Endodermal cell (in vitro differentiated cells): ENCODE results near the gene COL4A6. TPM values are rescaled to one million over a fixed set of nuclear protein-coding genes. Genes with fewer than 3 reads are reported as not detected.

Experiments used
- DNase-seq: peaks from one replicate; pipeline ENCODE4 v3.0.0-alpha.2; 2017
- H3K27ac ChIP-seq: 2 replicates; pipeline ENCODE4 v1.5.1; 2013; ENCODE audit warnings: mild to moderate bottlenecking, low read depth, low read length, moderate library complexity
- H3K27me3 ChIP-seq: 2 replicates; pipeline ENCODE4 v1.6.1; 2013; ENCODE audit warnings: mild to moderate bottlenecking, low read length, moderate library complexity; ENCODE audit not compliant: insufficient read depth, control insufficient read depth, poor library complexity, severe bottlenecking
- H3K36me3 ChIP-seq: 2 replicates; pipeline ENCODE4 v1.7.0; 2013; ENCODE audit warnings: mild to moderate bottlenecking, low read length, moderate library complexity; ENCODE audit not compliant: control insufficient read depth, insufficient read depth
- H3K4me1 ChIP-seq: one replicate; pipeline ENCODE4 v1.7.0; 2013; ENCODE audit warnings: low read length; ENCODE audit not compliant: control insufficient read depth, insufficient read depth
- H3K4me3 ChIP-seq: 2 replicates; pipeline ENCODE4 v1.5.1; 2013; ENCODE audit warnings: mild to moderate bottlenecking, low read length, moderate library complexity
- H3K9ac ChIP-seq: 2 replicates; pipeline ENCODE4 v1.6.1; 2013; ENCODE audit warnings: mild to moderate bottlenecking, low read length, moderate library complexity; ENCODE audit not compliant: poor library complexity, severe bottlenecking; ENCODE audit errors: extremely low read depth
- H3K9me3 ChIP-seq: 2 replicates; pipeline ENCODE4 v1.6.1; 2013; ENCODE audit warnings: mild to moderate bottlenecking, low read length, moderate library complexity; ENCODE audit not compliant: control insufficient read depth
- H3K27ac Mint-ChIP-seq: 2 replicates; pipeline ENCODE4 v1.8.0; 2020; ENCODE audit warnings: mixed read lengths
- H3K27me3 Mint-ChIP-seq: 2 replicates; pipeline ENCODE4 v1.8.0; 2021; ENCODE audit warnings: mild to moderate bottlenecking, mixed read lengths; ENCODE audit not compliant: insufficient read depth
- H3K36me3 Mint-ChIP-seq: 2 replicates; pipeline ENCODE4 v1.8.0; 2020; ENCODE audit warnings: low read depth, mixed read lengths
- H3K4me1 Mint-ChIP-seq: 2 replicates; pipeline ENCODE4 v1.8.0; 2020; ENCODE audit warnings: mixed read lengths
- H3K4me3 Mint-ChIP-seq: 2 replicates; pipeline ENCODE4 v1.8.0; 2020; ENCODE audit warnings: mild to moderate bottlenecking, moderate library complexity, mixed read lengths
- H3K9me3 Mint-ChIP-seq: 2 replicates; pipeline ENCODE4 v1.8.0; 2020; ENCODE audit warnings: mild to moderate bottlenecking, mixed read lengths
- WGBS, 2 experiments: methylation state at CpG; one replicate each; pipeline versions ENCODE4 v1.1.5 to v1.1.7; 2013; ENCODE audit warnings: missing lambda C conversion rate in 2 of 2, mixed read lengths in 1 of 2; ENCODE audit not compliant: insufficient coverage in 1 of 2, insufficient read length in 1 of 2; 5-methylcytosine and 5-hydroxymethylcytosine counted together
- total RNA-seq, 2 donors: library from RNA; stranded (reverse); fragmentation: NEBNext Ultra II Directional in 1 of 2; extraction: Animal tissue kit (Norgen Biotek cat#: 25700) in 1 of 2; gene quantifications; 2 replicates in 1 of 2; 3 replicates in 1 of 2; pipeline ENCODE4 v1.2.1, GENCODE V29; 2021
- TF ChIP-seq, protein P1 (sequence below): fragments of 200-600 bp; sonication (generic); conservative IDR thresholded peaks from 2 replicates; pipeline ENCODE4 v1.5.0; 2021; ENCODE audit warnings: antibody characterized with exemption, mild to moderate bottlenecking

Gene COL4A6
- total RNA-seq, 2 donors from 2014 or later, result 205 to 338 TPM

DNA sequence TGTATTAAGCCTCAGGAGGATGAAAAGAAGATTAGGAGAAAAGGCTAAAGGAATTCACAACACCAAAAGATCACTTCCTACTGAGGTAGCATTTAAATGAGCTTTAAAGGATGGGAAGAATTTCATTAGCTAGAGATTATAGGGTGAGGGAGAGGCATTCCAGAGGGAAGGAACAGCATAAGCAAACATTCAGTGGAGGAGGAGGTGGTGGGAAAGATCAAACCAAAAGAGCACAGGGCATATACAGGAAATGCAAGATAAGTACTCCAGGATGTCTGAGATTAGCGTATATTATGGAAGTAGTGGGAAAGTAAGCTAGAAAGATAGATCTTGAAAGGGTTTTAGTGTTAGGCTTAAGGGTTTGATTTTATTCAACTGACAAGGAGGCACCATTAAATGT lies 84.8 kb downstream of the COL4A6 start:
- H3K4me3 ChIP-seq, result no peak overlapping the region
- WGBS, 2 experiments, result 55% methylated on average over 1 of the region's 1 CpG; no CpG with 5 or more reads in 1 of the 2 experiments

DNA sequence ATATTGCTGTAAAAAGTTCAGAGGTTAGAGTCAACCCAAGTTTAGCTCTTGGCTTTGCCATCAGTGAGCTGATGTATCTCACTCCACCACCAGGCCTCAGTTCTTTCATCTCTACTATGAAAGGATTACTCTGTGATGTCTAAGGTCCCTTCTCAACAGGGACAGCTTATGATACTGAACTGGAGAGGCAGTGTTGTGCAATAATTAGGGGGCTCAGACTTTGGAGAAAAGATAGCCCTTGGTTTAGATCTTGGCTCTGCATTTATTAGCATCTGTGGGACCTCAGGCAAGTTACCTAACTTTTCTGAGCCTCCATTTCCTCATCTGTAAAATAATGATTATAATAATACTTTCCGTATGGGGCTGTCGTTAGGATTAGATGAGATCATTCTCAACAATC lies 89.0 kb downstream of the COL4A6 start:
- H3K27ac Mint-ChIP-seq, result peak overlapping the region; percentile 18
- Histone ChIP-seq H3K4me1 (peaks cover 11% of the 10 kb centered on the region), H3K27ac (no peak overlapping the region), H3K4me3 (no peak overlapping the region), H3K9me3 (no peaks in the 10 kb centered on the region), H3K9ac (no peak overlapping the region), H3K36me3 (no peaks in the 10 kb centered on the region), H3K27me3 (no peaks in the 10 kb centered on the region)
- no CpG with 5 or more reads among the region's 2 CpGs for WGBS, 2 experiments
- TF ChIP-seq, protein P1, sequence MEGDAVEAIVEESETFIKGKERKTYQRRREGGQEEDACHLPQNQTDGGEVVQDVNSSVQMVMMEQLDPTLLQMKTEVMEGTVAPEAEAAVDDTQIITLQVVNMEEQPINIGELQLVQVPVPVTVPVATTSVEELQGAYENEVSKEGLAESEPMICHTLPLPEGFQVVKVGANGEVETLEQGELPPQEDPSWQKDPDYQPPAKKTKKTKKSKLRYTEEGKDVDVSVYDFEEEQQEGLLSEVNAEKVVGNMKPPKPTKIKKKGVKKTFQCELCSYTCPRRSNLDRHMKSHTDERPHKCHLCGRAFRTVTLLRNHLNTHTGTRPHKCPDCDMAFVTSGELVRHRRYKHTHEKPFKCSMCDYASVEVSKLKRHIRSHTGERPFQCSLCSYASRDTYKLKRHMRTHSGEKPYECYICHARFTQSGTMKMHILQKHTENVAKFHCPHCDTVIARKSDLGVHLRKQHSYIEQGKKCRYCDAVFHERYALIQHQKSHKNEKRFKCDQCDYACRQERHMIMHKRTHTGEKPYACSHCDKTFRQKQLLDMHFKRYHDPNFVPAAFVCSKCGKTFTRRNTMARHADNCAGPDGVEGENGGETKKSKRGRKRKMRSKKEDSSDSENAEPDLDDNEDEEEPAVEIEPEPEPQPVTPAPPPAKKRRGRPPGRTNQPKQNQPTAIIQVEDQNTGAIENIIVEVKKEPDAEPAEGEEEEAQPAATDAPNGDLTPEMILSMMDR, result no peak
- DNase-seq, result no peak
- H3K36me3 Mint-ChIP-seq, result peaks cover 19% of the 10 kb centered on the region
- H3K27me3 Mint-ChIP-seq, result no peaks in the 10 kb centered on the region
- no peaks in the 10 kb centered on the region for H3K9me3 Mint-ChIP-seq
- H3K4me1 Mint-ChIP-seq, result peaks cover 80% of the 10 kb centered on the region
- H3K4me3 Mint-ChIP-seq, result no peak overlapping the region

More for the DNA sequence above, 84.8 kb downstream of the COL4A6 start:
- H3K36me3 ChIP-seq, result no peaks in the 10 kb centered on the region
- Mint-ChIP-seq H3K36me3 (peaks cover 14% of the 10 kb centered on the region), H3K4me3 (no peak overlapping the region), H3K4me1 (peaks cover 81% of the 10 kb centered on the region), H3K9me3 (no peaks in the 10 kb centered on the region), H3K27ac (peak overlapping the region; percentile 81), H3K27me3 (no peaks in the 10 kb centered on the region)
- peak; percentile 55 for DNase-seq
- H3K4me1 ChIP-seq, result peaks cover 4% of the 10 kb centered on the region
- H3K9ac ChIP-seq, result no peak overlapping the region
- TF ChIP-seq, protein P1, result no peak
- no peaks in the 10 kb centered on the region for H3K27me3 ChIP-seq
- H3K27ac ChIP-seq, result no peak overlapping the region
- H3K9me3 ChIP-seq, result no peaks in the 10 kb centered on the region

DNA sequence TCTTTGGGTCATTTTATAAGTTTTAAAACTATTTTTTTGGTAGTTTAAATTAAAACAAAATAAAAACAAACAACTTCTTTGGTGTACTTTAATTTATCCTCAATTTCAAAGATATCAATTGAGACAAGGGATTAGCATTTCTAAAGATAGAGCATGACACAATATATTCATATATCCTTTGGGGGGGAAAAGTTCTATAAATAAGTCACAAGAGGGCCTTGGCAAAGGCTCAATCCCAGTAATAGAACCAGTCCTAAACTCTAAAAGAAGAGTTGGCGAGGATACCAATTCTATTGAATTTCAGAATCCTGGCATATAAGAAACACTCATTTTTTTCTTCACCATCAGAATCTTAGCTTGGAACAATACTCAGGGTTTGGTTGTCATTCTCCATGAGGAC lies 89.7 kb downstream of the COL4A6 start:
- Mint-ChIP-seq H3K36me3 (peaks cover 19% of the 10 kb centered on the region), H3K27ac (peak overlapping the region; percentile 18), H3K4me3 (no peak overlapping the region), H3K27me3 (no peaks in the 10 kb centered on the region), H3K9me3 (no peaks in the 10 kb centered on the region), H3K4me1 (peaks cover 82% of the 10 kb centered on the region)
- no peak for DNase-seq
- Histone ChIP-seq H3K4me1 (peaks cover 11% of the 10 kb centered on the region), H3K4me3 (no peak overlapping the region), H3K9me3 (no peaks in the 10 kb centered on the region), H3K27me3 (no peaks in the 10 kb centered on the region), H3K36me3 (no peaks in the 10 kb centered on the region), H3K27ac (no peak overlapping the region), H3K9ac (no peak overlapping the region)
- TF ChIP-seq, protein P1, result no peak
- 91% methylated on average over 1 of the region's 1 CpG; no CpG with 5 or more reads in 1 of the 2 experiments for WGBS, 2 experiments
